Neuronal stem cell (in vitro differentiated cells): ENCODE results near the gene ESPN. TPM values are rescaled to one million over a fixed set of nuclear protein-coding genes. Genes with fewer than 3 reads are reported as not detected.

Experiments
- DNase-seq: peaks from one replicate; pipeline ENCODE4 v3.0.0-alpha.2; 2013; ENCODE audit warnings: low spot score
- H2AFZ ChIP-seq: one replicate; pipeline ENCODE4 v1.6.1; 2013; ENCODE audit warnings: mild to moderate bottlenecking, low read length, inconsistent platforms
- H2AK5ac ChIP-seq: 2 replicates; pipeline ENCODE4 v1.6.1; 2013; ENCODE audit warnings: low read depth, mild to moderate bottlenecking, inconsistent platforms, low read length, moderate library complexity, mixed read lengths
- H2BK120ac ChIP-seq: 2 replicates; pipeline ENCODE4 v1.6.1; 2013; ENCODE audit warnings: low read depth, mild to moderate bottlenecking, inconsistent platforms, low read length, moderate library complexity, mixed read lengths
- H2BK12ac ChIP-seq: one replicate; pipeline ENCODE4 v1.6.1; 2013; ENCODE audit warnings: low read length, inconsistent platforms
- H2BK15ac ChIP-seq: 2 replicates; pipeline ENCODE4 v1.6.1; 2013; ENCODE audit warnings: mild to moderate bottlenecking, low read length, inconsistent platforms, mixed read lengths
- H2BK5ac ChIP-seq: one replicate; pipeline ENCODE4 v1.6.1; 2013; ENCODE audit warnings: inconsistent platforms, mild to moderate bottlenecking, low read length, moderate library complexity
- H3K14ac ChIP-seq: one replicate; pipeline ENCODE4 v1.6.1; 2013; ENCODE audit warnings: low read length, inconsistent platforms
- H3K18ac ChIP-seq: 2 replicates; pipeline ENCODE4 v1.6.1; 2013; ENCODE audit warnings: low read length, inconsistent platforms
- H3K23ac ChIP-seq: 2 replicates; pipeline ENCODE4 v1.6.1; 2013; ENCODE audit warnings: low read depth, mild to moderate bottlenecking, mixed read lengths, low read length, inconsistent platforms; ENCODE audit not compliant: poor library complexity
- H3K27ac ChIP-seq: replicated peaks from 3 replicates; pipeline ENCODE4 v1.5.1; 2013; ENCODE audit warnings: low read length, inconsistent platforms
- H3K27me3 ChIP-seq, 3 experiments: 2 replicates each; pipeline ENCODE4 v1.6.1; 2013; ENCODE audit warnings: low read length in 3 of 3, mild to moderate bottlenecking in 2 of 3, inconsistent platforms in 1 of 3, low read depth in 1 of 3, mixed read lengths in 1 of 3, moderate library complexity in 1 of 3; ENCODE audit not compliant: control insufficient read depth in 3 of 3, insufficient read depth in 3 of 3
- H3K36me3 ChIP-seq, 2 donors: replicated peaks in 1 of 2; 2 replicates each; pipeline ENCODE4 v1.6.1; 2013; ENCODE audit warnings: low read length in 2 of 2; ENCODE audit not compliant: control insufficient read depth in 2 of 2, insufficient read depth in 2 of 2
- H3K4ac ChIP-seq: 2 replicates; pipeline ENCODE4 v1.6.1; 2013; ENCODE audit warnings: inconsistent platforms, mild to moderate bottlenecking, low read length, moderate library complexity
- H3K4me1 ChIP-seq, 2 donors: 1 replicate in 1 of 2; 2 replicates in 1 of 2; pipeline ENCODE4 v1.6.1; 2013; ENCODE audit warnings: low read length in 2 of 2, low read depth in 1 of 2; ENCODE audit not compliant: control insufficient read depth in 2 of 2, insufficient read depth in 1 of 2
- H3K4me2 ChIP-seq: one replicate; pipeline ENCODE4 v1.6.1; 2013; ENCODE audit warnings: mild to moderate bottlenecking, low read length, inconsistent platforms; ENCODE audit not compliant: insufficient read depth, poor library complexity, severe bottlenecking
- H3K4me3 ChIP-seq, 2 donors: 2 replicates each; pipeline ENCODE4 v1.5.1; 2013; ENCODE audit warnings: low read length in 2 of 2, mild to moderate bottlenecking in 2 of 2, inconsistent platforms in 1 of 2, moderate library complexity in 1 of 2
- H3K79me1 ChIP-seq: one replicate; pipeline ENCODE4 v1.6.1; 2013; ENCODE audit warnings: low read depth, mild to moderate bottlenecking, inconsistent platforms, low read length, moderate library complexity
- H3K9ac ChIP-seq: one replicate; pipeline ENCODE4 v1.6.1; 2013; ENCODE audit warnings: mild to moderate bottlenecking, low read depth, low read length, inconsistent platforms; ENCODE audit not compliant: poor library complexity
- H3K9me3 ChIP-seq, 2 donors: replicated peaks in 1 of 2; 2 replicates each; pipeline versions ENCODE3 to v1.6.1; 2013; ENCODE audit warnings: low read length in 2 of 2, mild to moderate bottlenecking in 2 of 2, inconsistent platforms in 1 of 2, low read depth in 1 of 2, mixed read lengths in 1 of 2, moderate library complexity in 1 of 2; ENCODE audit not compliant: control insufficient read depth in 2 of 2, insufficient read depth in 1 of 2
- H4K8ac ChIP-seq: one replicate; pipeline ENCODE4 v1.6.1; 2013; ENCODE audit warnings: low read depth, mild to moderate bottlenecking, inconsistent platforms, low read length, moderate library complexity
- H4K91ac ChIP-seq: one replicate; pipeline ENCODE4 v1.6.1; 2013; ENCODE audit warnings: low read length, low read depth, mild to moderate bottlenecking, inconsistent platforms; ENCODE audit not compliant: poor library complexity
- WGBS, 2 donors: extraction: QIAGEN DNeasy Blood & Tissue Kit; methylation state at CpG; one replicate each; pipeline ENCODE4 v1.1.7; 2013; ENCODE audit warnings: missing lambda C conversion rate in 2 of 2, mixed read lengths in 1 of 2; ENCODE audit not compliant: insufficient read length in 2 of 2, insufficient replicate concordance in 1 of 2; ENCODE audit errors: extremely low coverage in 2 of 2; 5-methylcytosine and 5-hydroxymethylcytosine counted together
- small RNA-seq: library from polyadenylated mRNA; stranded (forward); fragments of <200 nt; extraction: miRNeasy Mini kit (QIAGEN cat#:217004); gene quantifications from one replicate; pipeline ENCODE3, GENCODE V24; 2013; ENCODE audit not compliant: insufficient read depth

Gene ESPN

GRCh38 chr1:6509919-6510291 is 85.3 kb downstream of the ESPN start:
- peak overlapping the region; percentile 58 for H2BK15ac ChIP-seq

GRCh38 chr1:6510493-6510892 is 85.9 kb downstream of the ESPN start:
- H2BK12ac ChIP-seq: no peak overlapping the region
- no peak overlapping the region for H2BK120ac ChIP-seq
- no peak overlapping the region for H2AFZ ChIP-seq
- H2AK5ac ChIP-seq: peak overlapping the region; percentile 90
- H3K23ac ChIP-seq: peak overlapping the region; percentile 73
- H3K27ac ChIP-seq: no peak overlapping the region
- H3K79me1 ChIP-seq: peaks cover 2% of the 10 kb centered on the region
- no peak overlapping the region for H3K4me3 ChIP-seq
- H3K9me3 ChIP-seq: no peaks in the 10 kb centered on the region
- H3K36me3 ChIP-seq: no peaks in the 10 kb centered on the region
- no peak overlapping the region for H2BK15ac ChIP-seq
- H3K4me1 ChIP-seq: peaks cover 0 to 35% of the 10 kb centered on the region in 2 donors
- no CpG with 5 or more reads among the region's 6 CpGs for WGBS, 2 donors
- DNase-seq: no peak
- no peak overlapping the region for H4K8ac ChIP-seq
- H3K18ac ChIP-seq: no peak overlapping the region
- no peak overlapping the region for H4K91ac ChIP-seq
- H3K14ac ChIP-seq: no peak overlapping the region
- H3K4me2 ChIP-seq: no peak overlapping the region
- H3K27me3 ChIP-seq: peaks cover 0 to 10% (median 0%) of the 10 kb centered on the region in 3 experiments
- no peak overlapping the region for H2BK5ac ChIP-seq
- H3K9ac ChIP-seq: no peak overlapping the region
- no peak overlapping the region for H3K4ac ChIP-seq

More at GRCh38 chr1:6509919-6510291, 85.3 kb downstream of the ESPN start:
- Histone ChIP-seq H3K79me1 (peaks cover 2% of the 10 kb centered on the region), H4K91ac (no peak overlapping the region), H3K4me3 (no peak overlapping the region), H2BK120ac (no peak overlapping the region), H2AFZ (peak overlapping the region; percentile 53), H3K27me3 (peaks cover 0 to 10% (median 0%) of the 10 kb centered on the region in 3 experiments), H4K8ac (no peak overlapping the region), H3K23ac (peak overlapping the region; percentile 55), H3K18ac (peak overlapping the region; percentile 83), H3K4me1 (peaks cover 0 to 35% of the 10 kb centered on the region in 2 donors), H3K14ac (peak overlapping the region; percentile 71), H3K9me3 (no peaks in the 10 kb centered on the region), H3K27ac (no peak overlapping the region), H3K9ac (no peak overlapping the region), H2BK5ac (peak overlapping the region; percentile 24), H2BK12ac (no peak overlapping the region), H2AK5ac (peak overlapping the region; percentile 56), H3K4ac (no peak overlapping the region), H3K36me3 (no peaks in the 10 kb centered on the region), H3K4me2 (no peak overlapping the region)
- WGBS, 2 donors: no CpG with 5 or more reads among the region's 10 CpGs
- no peak for DNase-seq

Small RNA genes within 50 kb of the gene (small RNA-seq; reads per million reads assigned to genes)
- gene MIR4252: not detected
